ENCODE results near the gene NCBP2.

Gene NCBP2

GRCh38 chr3:196966526-196967401 lies 24.4 kb upstream of the NCBP2 start:
- Histone ChIP-seq H3K36me3 (replicated peaks) (no peaks in the 10 kb centered on the region), H3K27ac (no peak overlapping the region), H3K27me3 (replicated peaks) (peaks cover 8% of the 10 kb centered on the region), H3K4me3 (ENCODE audit: low read depth, low read length) (peak overlapping the region; percentile 15)
- TF ChIP-seq, protein P1, sequence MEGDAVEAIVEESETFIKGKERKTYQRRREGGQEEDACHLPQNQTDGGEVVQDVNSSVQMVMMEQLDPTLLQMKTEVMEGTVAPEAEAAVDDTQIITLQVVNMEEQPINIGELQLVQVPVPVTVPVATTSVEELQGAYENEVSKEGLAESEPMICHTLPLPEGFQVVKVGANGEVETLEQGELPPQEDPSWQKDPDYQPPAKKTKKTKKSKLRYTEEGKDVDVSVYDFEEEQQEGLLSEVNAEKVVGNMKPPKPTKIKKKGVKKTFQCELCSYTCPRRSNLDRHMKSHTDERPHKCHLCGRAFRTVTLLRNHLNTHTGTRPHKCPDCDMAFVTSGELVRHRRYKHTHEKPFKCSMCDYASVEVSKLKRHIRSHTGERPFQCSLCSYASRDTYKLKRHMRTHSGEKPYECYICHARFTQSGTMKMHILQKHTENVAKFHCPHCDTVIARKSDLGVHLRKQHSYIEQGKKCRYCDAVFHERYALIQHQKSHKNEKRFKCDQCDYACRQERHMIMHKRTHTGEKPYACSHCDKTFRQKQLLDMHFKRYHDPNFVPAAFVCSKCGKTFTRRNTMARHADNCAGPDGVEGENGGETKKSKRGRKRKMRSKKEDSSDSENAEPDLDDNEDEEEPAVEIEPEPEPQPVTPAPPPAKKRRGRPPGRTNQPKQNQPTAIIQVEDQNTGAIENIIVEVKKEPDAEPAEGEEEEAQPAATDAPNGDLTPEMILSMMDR (IDR thresholded peaks at IDR 0.05; ENCODE audit: low read depth, low read length, missing control alignments), result no peak
- in situ Hi-C loops (cut with HindIII; ENCODE audit: low pct_ligation_motif_present, low sequenced_read_pairs), result no loop called here
- DNase-seq, result no peak

GRCh38 chr3:196965804-196966173 lies 23.5 kb upstream of the NCBP2 start:
- DNase-seq, result no peak
- Histone ChIP-seq H3K27ac (no peak overlapping the region), H3K4me3 (ENCODE audit: low read depth, low read length) (no peak overlapping the region), H3K27me3 (replicated peaks) (peaks cover 8% of the 10 kb centered on the region), H3K36me3 (replicated peaks) (no peaks in the 10 kb centered on the region)
- in situ Hi-C loops (cut with HindIII; ENCODE audit: low pct_ligation_motif_present, low sequenced_read_pairs), result no loop called here
- TF ChIP-seq, protein P1 (IDR thresholded peaks at IDR 0.05; ENCODE audit: low read depth, low read length, missing control alignments), result no peak

DNA sequence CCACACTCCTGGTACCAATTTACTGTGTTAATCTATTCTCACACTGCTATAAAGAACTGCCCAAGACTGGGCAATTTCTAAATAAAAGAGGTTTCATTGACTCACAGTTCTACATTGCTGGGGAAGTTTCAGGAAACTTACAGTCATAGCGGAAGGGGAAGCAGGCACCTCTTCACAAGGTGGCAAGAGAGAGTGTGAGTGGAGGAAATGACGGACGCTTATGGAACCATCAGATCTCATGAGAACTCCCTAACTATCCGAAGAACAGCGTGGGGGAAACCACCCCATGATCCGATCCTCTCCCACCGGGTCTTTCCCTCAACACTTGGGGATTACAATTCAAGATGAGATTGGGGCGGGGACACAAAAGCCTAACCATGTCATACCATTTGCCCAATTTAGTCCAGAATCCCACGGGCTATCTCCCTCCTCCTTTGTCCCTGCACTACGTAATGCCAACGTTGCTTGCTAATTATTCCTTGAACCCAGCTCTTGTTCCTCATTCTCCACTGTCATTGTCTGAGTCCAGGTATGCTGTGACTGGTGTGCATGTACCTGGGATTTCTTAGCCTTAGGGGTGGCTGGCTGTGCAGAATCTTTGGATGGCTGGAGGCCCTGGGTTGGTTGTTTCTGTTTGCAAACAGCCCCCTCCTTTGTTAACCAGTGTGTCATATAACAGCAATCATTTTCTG lies 22.9 kb upstream of the NCBP2 start:
- Histone ChIP-seq H3K27ac (no peak overlapping the region), H3K27me3 (replicated peaks) (peaks cover 8% of the 10 kb centered on the region), H3K36me3 (replicated peaks) (no peaks in the 10 kb centered on the region), H3K4me3 (ENCODE audit: low read depth, low read length) (no peak overlapping the region)
- in situ Hi-C loops (cut with HindIII; ENCODE audit: low pct_ligation_motif_present, low sequenced_read_pairs), result no loop called here
- no peak for DNase-seq
- TF ChIP-seq, protein P1 (IDR thresholded peaks at IDR 0.05; ENCODE audit: low read depth, low read length, missing control alignments), result no peak

DNA sequence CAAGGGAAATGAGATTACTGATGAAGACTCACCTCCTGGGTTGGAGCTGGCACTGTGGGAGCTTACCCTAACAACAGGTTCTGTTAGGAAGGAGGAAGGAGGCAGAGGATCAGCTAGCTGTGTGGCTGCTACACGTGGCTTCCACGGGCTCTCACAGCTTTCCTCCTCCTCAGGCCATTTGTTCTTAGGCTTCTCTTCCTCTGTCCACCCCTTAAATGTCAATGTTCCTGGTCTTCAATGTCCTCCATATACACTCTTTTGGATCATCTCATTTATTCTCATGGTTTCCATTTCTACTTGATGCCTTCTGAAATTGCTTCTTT lies 21.3 kb upstream of the NCBP2 start:
- TF ChIP-seq, protein P1 (IDR thresholded peaks at IDR 0.05; ENCODE audit: low read depth, low read length, missing control alignments), result no peak
- no peak for DNase-seq
- in situ Hi-C loops (cut with HindIII; ENCODE audit: low pct_ligation_motif_present, low sequenced_read_pairs), result no loop called here
- no peaks in the 10 kb centered on the region for H3K36me3 ChIP-seq (replicated peaks)
- H3K27me3 ChIP-seq (replicated peaks), result peaks cover 8% of the 10 kb centered on the region
- H3K27ac ChIP-seq, result no peak overlapping the region
- H3K4me3 ChIP-seq (ENCODE audit: low read depth, low read length), result no peak overlapping the region

- TF ChIP-seq, protein P1 (IDR thresholded peaks at IDR 0.05; ENCODE audit: low read depth, low read length, missing control alignments), result no peak
- DNase-seq, result no peak
- in situ Hi-C loops (cut with HindIII; ENCODE audit: low pct_ligation_motif_present, low sequenced_read_pairs), result no loop called here
Measured at GRCh38 chr3:196962930-196963630, 20.8 kb upstream of the NCBP2 start.

More at GRCh38 chr3:196962930-196963630, 20.8 kb upstream of the NCBP2 start:
- Histone ChIP-seq H3K36me3 (replicated peaks) (no peaks in the 10 kb centered on the region), H3K4me3 (ENCODE audit: low read depth, low read length) (no peak overlapping the region), H3K27me3 (replicated peaks) (peaks cover 4% of the 10 kb centered on the region), H3K27ac (no peak overlapping the region)
